GM12875 (cell line): ENCODE data around the gene DHDH.

Experiments used
- H3K4me3 ChIP-seq: one replicate; pipeline ENCODE4 v1.5.1; 2011; ENCODE audit warnings: low read depth, low read length, control low read depth
- CTCF ChIP-seq: IDR thresholded peaks from 2 replicates; pipeline ENCODE4 v1.5.1; 2011; ENCODE audit warnings: low read depth, mild to moderate bottlenecking, control low read depth, inconsistent platforms, low read length, moderate library complexity, borderline replicate concordance; ENCODE audit not compliant: insufficient read depth

Gene DHDH

GRCh38 chr19:48986211-48986610, 52.7 kb downstream of the DHDH start:
- no peak overlapping the region for H3K4me3 ChIP-seq
- TF ChIP-seq CTCF: no peak

DNA sequence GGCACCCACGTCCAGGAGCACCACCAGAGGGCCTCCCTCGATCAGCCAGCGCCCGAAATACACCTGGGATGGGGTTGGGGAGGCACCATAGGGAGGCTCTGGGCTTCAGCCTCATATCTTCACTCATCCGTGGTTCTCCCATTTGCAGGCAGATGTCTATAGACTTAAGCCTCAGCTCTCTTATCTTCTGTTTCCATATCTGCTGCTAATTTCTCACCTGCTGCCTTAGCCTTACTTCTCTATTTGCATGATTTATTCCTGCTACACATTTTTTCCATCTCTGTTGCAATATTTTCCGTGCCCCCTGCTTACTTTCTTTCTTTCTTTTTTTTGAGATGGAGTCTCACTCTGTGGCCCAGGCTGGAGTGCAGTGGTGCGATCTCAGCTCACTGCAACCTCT, 53.8 kb downstream of the DHDH start:
- TF ChIP-seq CTCF: no peak
- H3K4me3 ChIP-seq: no peak overlapping the region

GRCh38 chr19:48988286-48988685, 54.8 kb downstream of the DHDH start:
- TF ChIP-seq CTCF: no peak
- no peak overlapping the region for H3K4me3 ChIP-seq

DNA sequence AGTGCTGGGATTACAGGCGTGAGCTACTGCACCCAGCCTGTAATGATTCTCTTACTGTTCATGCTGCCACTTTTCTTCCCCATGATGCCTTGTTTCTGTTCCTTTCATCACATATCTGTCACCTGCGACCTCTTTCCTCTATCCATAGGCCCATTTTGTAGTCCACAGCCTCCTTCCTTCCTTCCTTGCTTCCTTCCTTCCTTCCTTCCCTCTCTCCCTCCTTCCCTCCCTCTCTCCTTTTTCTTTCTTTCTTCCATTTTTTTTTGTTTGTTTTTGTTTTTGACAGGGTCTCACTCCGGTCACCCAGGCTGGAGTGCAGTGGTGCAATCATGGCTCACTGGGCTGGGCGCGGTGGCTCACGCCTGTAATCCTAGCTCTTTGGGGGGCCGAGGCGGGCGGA, 55.4 kb downstream of the DHDH start:
- no peak for TF ChIP-seq CTCF
- H3K4me3 ChIP-seq: no peak overlapping the region

DNA sequence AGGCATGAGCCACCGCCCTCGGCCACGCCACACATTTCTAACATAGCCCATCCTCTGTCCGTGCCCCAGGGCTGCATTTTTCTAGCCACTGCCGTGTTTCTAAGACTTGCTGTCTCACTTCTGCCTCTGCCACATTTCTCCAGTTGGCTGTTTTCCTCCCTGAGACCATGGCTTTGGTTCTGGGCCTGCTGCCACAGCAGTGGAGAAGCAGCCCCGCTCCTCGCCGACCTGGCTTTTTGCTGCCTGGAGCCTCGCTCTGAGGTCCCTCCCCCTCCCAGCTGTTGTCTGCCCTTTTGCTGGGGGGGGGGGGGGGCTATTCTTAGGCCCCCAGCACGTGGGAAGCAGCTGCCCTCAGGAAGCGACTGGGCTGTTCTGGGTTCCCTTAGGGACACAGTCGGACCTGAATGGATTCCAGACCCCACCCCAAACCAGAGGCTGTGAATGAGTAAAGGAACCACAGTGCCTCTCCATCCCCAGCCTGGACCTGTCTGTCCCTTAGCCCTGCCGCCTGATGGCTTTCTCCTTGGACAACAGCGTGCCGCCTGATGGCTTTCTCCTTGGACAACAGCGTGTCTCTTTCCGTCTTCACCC, 56.3 kb downstream of the DHDH start:
- no peak for TF ChIP-seq CTCF

GRCh38 chr19:48990400-48990799, 56.9 kb downstream of the DHDH start:
- no peak for TF ChIP-seq CTCF
- no peak overlapping the region for H3K4me3 ChIP-seq

More for the DNA sequence above, 56.3 kb downstream of the DHDH start:
- H3K4me3 ChIP-seq: no peak overlapping the region

DNA sequence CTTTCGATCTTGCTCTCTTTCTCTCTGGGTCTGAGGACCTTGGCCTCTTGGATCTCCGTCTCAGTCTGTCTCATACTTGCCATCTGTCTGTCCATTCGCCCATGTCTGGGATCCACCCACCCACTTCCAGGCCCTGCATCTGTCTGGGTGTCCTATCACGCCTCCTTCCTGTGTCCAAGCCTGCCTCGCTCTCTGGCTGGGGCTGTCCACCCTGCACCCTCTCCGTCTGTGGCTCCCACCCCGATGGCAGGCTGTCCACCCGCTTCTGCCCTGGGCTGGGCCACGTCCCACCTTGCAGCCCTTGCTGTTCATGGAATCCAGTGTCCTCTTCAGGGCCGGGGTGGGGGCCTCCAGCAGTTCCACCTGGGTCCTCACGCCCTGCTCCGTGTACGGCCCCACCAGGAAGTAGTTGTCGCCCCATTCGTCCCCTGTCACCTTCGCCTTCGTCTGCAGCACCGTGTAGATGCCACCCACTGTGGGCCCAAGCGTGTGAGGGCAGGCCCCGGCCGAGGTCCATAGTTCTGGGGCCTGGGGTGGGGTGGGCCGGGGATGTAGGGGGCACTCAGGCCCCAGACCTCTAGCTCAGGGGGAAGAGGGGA, 57.6 kb downstream of the DHDH start:
- H3K4me3 ChIP-seq: no peak overlapping the region
- no peak for TF ChIP-seq CTCF
